HL-60 (cell line): ENCODE results near the gene THBS4.
"Not testable (repeated sequence)": the region's sequence is repeated elsewhere in the genome, so short reads cannot be mapped to it uniquely, and the experiment has no call there.

ENCODE experiments used
- GABPA ChIP-seq: IDR thresholded peaks from 2 replicates; pipeline ENCODE4 v1.6.1; 2012; ENCODE audit warnings: low read depth
- POLR2AphosphoS5 ChIP-seq: IDR thresholded peaks from 2 replicates; pipeline ENCODE4 v1.6.1; 2012; ENCODE audit warnings: low read depth
- SPI1 ChIP-seq: IDR thresholded peaks from 2 replicates; pipeline ENCODE4 v1.6.1; 2012; ENCODE audit warnings: low read depth, mild to moderate bottlenecking, borderline replicate concordance
- TF ChIP-seq, protein P1 (sequence below): IDR thresholded peaks from one replicate; pipeline ENCODE4 v1.5.1; 2011; ENCODE audit warnings: low read length, control low read depth, inconsistent platforms; ENCODE audit not compliant: insufficient read depth
- TF ChIP-seq, protein P2 (sequence below): IDR thresholded peaks from 2 replicates; pipeline ENCODE4 v1.6.1; 2012; ENCODE audit warnings: low read depth; ENCODE audit not compliant: insufficient replicate concordance

DNA sequence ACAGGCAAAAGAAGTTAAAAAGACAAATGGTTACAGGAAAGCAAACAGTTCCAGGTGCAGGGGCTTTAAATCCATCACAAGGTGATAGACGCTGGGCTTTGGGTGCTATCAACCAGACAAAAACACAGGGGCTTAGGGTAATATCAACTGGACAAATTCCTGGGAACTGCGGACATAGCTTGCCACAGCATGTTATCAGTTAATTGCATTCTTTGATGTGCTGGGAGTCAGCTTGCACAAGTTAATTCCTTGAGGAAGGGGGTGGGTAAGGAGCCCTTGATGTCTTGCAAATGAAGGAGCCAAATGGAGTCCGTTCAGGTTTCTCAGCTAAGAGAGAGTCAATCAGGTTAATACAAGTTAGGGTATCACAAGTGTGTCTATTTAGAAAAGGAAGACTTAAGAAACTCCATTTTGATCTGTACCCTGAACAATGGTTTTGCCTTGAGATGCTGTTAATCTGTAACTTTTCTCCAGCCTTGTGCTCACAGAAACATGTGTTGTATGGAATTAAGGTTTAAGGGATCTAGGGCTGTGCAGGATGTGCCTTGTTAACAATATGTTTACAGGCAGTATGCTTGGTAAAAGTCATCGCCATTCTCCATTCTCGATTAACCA, 76.3 kb downstream of the THBS4 start:
- TF ChIP-seq, protein P1, sequence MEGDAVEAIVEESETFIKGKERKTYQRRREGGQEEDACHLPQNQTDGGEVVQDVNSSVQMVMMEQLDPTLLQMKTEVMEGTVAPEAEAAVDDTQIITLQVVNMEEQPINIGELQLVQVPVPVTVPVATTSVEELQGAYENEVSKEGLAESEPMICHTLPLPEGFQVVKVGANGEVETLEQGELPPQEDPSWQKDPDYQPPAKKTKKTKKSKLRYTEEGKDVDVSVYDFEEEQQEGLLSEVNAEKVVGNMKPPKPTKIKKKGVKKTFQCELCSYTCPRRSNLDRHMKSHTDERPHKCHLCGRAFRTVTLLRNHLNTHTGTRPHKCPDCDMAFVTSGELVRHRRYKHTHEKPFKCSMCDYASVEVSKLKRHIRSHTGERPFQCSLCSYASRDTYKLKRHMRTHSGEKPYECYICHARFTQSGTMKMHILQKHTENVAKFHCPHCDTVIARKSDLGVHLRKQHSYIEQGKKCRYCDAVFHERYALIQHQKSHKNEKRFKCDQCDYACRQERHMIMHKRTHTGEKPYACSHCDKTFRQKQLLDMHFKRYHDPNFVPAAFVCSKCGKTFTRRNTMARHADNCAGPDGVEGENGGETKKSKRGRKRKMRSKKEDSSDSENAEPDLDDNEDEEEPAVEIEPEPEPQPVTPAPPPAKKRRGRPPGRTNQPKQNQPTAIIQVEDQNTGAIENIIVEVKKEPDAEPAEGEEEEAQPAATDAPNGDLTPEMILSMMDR: not testable (repeated sequence)
- TF ChIP-seq, protein P2, sequence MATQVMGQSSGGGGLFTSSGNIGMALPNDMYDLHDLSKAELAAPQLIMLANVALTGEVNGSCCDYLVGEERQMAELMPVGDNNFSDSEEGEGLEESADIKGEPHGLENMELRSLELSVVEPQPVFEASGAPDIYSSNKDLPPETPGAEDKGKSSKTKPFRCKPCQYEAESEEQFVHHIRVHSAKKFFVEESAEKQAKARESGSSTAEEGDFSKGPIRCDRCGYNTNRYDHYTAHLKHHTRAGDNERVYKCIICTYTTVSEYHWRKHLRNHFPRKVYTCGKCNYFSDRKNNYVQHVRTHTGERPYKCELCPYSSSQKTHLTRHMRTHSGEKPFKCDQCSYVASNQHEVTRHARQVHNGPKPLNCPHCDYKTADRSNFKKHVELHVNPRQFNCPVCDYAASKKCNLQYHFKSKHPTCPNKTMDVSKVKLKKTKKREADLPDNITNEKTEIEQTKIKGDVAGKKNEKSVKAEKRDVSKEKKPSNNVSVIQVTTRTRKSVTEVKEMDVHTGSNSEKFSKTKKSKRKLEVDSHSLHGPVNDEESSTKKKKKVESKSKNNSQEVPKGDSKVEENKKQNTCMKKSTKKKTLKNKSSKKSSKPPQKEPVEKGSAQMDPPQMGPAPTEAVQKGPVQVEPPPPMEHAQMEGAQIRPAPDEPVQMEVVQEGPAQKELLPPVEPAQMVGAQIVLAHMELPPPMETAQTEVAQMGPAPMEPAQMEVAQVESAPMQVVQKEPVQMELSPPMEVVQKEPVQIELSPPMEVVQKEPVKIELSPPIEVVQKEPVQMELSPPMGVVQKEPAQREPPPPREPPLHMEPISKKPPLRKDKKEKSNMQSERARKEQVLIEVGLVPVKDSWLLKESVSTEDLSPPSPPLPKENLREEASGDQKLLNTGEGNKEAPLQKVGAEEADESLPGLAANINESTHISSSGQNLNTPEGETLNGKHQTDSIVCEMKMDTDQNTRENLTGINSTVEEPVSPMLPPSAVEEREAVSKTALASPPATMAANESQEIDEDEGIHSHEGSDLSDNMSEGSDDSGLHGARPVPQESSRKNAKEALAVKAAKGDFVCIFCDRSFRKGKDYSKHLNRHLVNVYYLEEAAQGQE: not testable (repeated sequence)
- not testable (repeated sequence) for TF ChIP-seq GABPA, POLR2AphosphoS5, SPI1
